GM21360 (cell line): ENCODE data around the gene TTC27.
A peak's percentile ranks its signal among the peaks of the same experiment; 100 is the strongest.
"Not testable (repeated sequence)": the region's sequence is repeated elsewhere in the genome, so short reads cannot be mapped to it uniquely, and the experiment has no call there.

Source experiments
- ATAC-seq: cut with Tn5 transposase; IDR thresholded peaks from one replicate; pipeline ENCODE4 v1.9.1; 2021; ENCODE audit warnings: mild to moderate bottlenecking, moderate library complexity; ENCODE audit not compliant: unreplicated experiment

TTC27 gene

DNA sequence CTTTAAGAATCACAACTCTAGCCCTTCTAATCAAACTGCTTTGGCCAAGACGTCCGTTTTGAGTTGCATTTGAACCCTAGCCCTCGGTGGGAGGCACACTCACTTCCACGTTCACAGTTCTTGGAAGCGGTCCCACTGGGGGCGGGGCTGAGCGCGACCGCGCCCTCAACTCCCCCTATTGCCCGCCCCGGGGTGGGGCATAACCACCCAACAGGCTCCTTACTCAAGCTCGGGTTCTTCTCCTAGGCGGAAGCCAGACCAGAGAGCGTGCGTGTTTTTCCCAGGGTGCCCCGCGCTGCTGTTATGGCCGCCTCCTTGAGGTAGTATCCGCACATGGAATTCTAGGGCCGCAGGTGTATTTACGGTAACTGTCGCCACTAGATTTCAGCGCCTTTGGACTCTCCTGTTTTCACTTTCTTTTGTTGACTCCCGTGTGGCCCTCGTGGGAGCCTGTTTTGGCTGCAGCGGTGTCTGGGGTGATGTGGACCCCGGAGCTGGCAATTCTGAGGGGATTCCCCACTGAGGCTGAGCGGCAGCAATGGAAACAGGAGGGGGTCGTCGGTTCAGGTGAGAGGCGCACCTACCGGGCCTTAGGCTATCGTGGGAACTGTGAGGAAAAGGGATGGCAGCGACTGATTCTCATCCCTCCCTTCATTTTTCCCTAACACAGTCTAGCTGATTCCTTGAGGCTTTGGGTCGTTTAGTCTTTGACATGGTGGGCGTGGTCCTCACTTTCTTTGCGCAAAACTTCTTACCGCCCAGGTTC is at the start of gene TTC27:
TTC27 (plus strand) TSS at position 237 of the 766 bp plus-strand sequence; CDS start at position 480, 243 bp downstream.
- peak; percentile 100 for ATAC-seq

DNA sequence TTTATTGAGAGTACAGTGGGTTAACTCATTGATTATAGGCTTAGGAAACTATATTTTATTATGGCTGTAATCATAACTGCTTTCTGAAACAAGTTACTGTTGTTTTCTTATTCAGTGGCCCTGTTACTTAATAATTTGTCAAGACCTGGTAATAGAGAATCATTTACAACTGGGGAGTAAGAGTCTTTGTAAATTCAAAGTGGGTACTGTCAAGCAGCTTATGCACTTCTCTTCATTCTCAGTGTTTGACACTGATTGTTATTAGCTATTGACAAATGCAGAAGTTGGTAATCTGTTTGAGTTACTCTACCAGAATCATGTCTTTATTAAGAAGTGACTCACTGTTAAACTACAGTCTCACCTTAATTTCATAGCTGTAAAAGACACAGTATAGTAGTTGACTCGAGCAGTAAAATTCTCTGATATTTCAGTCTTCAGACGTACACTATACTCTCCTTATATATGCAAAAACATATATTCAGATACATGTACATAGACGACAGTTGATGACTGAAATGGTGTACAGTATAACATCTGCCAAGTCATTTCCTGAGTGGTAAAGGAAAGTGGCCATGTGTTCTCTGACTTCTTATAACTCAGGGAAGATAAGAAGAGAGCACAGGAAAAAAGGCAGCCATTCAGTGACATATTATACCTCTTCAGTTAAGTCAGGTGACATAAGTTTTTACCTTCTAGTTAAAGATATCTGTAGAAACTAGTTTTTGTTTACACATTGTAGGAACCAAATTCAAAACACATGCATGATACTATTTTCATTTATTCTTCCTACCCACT is 36.0 kb upstream of the TTC27 start:
- ATAC-seq: peak; percentile 66

DNA sequence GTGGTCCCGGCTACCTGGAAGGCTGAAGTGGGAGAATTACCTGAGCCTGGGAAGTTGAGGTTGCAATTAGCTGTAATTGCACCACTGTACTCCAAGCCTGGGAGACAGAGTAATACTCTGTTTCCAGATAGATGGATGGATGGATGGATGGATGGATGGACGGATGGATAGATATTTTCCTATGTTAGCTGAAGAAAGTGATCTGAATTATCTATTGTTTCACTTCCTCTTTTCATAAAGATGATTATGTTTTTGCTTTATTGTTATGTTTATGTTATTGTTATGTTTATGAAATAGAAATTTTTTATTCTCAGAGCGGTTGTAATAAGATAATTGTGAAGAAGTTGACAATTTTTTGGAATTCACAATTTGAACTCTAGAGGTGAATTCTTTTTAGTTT is 33.3 kb upstream of the TTC27 start:
- ATAC-seq: no peak

DNA sequence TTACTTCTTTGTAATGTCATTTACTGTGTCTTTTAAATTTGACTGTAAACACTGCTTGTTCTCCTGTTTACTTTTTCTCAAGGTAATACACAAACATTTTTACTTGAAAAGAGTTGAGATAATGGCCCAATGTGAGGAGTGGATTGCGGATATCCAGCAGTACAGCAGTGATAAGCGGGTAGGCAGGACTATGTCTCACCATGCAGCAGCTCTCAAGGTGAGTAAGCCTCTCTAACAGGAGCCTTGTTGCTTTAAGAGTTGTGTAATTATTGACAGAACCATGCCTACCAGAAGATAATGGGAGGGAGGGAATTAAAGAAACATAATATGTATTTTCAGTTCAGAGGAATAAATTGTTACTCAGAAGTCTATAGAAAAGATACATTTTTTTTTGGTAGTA is 16.5 kb upstream of the TTC27 start:
- no peak for ATAC-seq

DNA sequence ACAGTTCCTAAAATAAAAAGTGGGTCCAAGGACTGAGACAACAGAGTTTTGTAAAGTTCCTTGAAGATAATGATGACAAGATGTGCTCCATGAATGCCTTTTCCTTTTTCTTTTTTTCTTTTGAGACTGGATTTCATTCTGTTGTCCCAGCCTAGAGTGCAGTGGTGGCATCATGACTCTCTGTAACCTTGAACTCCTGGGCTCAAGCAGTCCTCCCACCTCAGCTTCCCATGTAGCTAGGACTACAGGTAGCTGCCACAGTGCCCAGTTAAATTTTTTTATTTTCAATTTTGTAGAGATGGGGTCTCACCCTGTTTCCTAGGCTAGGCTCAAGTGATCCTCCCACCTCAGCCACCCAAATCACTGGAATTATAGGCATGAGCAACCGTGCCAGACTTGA is 16.1 kb upstream of the TTC27 start:
- no peak for ATAC-seq

DNA sequence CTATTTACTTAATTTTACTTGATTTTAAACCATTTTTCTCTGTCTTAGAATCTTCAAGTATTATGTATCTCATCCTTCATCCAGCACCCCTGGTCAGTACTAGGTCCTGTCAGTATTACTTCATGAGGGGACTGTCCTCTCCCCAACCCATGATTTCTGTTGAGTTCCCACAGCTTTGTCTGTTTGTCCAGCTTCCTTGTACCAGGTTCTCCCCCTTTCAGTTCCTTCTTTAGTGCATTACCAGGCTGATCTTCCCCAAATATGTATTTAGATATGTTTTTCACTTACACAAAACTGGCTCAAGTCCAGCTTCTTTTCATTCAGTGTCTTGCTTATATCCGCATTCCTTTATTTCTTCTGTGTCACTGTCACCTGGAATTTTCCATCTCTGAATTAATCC is 13.8 kb upstream of the TTC27 start:
- ATAC-seq: no peak

DNA sequence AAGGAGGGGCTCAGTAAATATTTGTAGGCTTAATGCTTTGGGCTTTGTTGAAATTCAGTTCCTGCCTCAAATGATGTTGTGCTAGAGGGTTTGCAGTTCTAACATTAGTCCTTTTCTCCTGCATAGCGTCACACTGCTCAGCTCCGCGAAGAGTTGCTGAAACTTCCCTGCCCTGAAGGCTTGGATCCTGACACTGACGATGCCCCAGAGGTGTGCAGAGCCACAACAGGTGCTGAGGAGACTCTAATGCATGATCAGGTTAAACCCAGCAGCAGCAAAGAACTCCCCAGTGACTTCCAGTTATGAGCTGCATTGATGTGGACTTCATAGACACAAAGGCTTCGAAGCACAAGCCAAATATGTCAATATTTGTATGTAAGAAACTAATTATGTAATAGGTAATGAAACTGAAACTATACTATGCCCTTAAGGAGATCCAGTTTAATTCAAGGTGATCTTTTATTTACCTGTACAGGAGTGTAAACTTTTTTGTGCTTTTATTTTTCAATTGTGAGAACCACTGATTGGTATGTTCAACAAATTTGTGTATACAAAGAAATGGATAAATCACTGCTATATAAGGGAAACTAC is 10.2 kb upstream of the TTC27 start:
- ATAC-seq: no peak

DNA sequence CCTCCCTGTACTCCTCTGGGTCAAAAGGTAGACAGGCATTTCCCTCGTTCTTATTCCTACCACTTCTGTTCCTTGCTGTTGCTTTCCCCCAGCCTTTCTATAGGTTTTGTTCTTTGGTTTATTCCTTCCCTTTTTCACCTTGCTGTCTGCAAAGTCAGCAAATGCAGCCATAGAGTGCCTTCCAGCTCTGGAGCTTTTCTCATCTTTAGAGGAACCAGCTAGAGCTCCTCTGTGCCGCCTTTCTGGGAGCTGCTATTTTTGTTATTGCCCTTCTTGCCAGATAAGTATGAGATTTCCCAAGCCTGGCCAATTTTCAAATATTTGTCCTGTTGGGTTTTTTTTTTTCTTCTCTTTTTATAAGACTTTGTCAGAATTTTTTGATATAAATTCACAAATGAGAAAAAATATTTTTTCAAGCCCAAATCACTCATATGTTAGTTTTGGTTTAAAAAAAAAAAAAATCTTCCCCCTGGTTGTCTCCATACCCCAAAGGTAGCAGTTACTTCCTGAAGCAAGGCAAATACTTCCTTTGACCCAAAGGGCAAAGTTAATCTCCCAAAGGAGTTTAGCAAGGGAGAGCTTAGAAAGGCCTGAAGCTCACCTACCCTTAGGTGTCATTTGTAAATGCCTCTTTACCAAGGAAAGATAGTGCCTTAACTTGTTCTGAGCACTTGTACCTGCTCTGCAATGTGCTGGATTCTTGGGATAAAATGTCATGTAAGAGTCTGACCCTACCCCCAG is 5.1 kb upstream of the TTC27 start:
- no peak for ATAC-seq

DNA sequence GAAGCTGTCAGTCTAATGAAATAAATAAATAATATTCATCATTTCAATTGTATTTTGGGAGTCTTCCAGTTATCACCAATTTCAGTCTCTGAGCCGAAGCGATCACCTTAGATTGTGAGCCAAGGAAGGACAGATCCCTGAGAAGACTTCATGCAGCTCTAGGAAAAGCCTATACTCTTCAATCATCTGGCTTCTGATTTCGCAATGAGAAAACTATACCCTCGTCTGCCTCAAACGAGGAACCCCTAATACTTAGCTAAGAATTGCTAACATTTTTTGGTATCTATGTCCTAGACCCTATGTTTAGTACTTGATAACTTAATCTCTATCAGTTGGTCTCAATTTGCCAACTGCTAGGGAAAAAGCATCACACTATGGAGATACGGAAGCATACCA is 4.5 kb upstream of the TTC27 start:
- no peak for ATAC-seq

DNA sequence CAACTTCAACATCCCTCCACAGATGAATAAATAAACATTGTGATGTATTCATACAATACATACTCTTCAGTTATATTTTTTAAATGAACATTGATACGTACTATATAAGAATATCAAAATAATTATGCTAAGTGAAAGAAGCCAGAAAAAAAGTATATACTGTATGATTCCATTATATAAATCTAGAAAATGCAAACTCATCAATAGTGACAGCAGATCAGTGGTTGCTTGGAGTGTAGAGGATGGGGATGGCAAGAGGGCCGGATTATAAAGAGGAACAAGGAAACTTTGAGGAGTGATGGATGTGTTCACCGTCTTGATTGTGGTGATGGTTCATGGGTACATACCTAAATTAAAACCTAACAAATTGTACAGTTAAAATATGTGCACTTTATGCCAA is 3.0 kb upstream of the TTC27 start:
- ATAC-seq: no peak

DNA sequence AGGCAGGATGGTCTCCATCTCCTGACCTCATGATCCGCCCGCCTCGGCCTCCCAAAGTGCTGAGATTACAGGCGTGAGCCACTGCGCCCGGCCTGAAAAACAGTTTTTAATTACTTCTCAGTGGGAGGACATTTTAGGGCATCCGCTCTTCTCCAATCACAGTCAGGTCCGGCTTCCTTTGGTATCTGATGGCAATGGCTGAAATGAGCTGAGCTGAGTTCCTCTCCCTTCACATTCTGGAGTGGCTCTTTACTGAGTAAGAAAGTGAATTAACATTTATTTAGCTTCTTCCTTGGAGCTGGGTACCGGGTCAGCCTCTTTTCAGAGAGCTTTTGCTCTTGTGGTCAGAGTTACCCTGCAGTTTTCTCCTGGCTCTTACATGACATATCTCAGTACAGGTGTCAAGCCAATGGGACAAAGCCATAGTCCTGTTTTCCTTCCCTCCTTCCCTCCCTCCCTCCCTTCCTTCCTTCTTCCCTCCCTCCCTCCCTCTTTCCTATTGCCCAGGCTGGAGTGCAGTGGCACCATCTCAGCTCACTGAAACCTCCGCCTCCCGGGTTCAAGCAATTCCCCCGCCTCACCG is 1.1 kb upstream of the TTC27 start:
- ATAC-seq: no peak

DNA sequence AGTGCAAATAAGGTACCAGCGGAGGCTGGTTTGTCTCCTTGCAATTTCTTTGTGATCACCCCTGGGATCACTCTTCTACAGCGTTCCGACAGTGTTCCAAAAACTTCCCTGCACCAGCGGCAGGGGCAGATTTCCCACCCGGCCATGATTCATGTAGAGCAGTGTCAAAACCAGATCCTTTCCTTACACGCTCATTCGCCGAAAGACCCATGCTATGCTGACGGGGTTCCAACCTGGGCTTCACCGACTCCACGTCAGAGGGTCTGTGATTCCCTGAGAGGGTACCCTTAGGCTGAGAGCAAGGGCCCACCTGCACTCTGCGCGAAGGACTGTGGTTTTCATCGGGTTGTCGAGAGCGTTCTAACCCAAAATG is 423 bp upstream of the TTC27 start:
- ATAC-seq: peak; percentile 34

DNA sequence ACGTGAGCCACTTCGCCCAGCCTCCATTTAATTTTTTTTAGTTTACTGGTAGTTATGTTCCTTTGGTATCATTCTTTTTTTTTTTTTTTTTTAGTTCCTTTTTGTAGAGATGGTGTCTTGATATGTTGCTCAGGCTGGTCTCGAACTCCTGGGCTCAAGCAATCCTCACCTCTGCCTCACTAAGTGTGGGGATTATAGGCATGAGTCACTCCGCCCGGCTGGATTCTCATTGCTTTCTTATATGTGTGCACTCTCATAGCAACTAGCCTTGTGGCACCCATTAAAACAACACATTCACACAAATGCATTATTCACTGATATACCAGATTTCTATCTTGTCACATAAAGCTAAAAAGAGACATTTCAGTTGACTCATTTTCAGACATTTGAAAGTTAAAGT is 4.2 kb downstream of the TTC27 start:
- ATAC-seq: no peak

DNA sequence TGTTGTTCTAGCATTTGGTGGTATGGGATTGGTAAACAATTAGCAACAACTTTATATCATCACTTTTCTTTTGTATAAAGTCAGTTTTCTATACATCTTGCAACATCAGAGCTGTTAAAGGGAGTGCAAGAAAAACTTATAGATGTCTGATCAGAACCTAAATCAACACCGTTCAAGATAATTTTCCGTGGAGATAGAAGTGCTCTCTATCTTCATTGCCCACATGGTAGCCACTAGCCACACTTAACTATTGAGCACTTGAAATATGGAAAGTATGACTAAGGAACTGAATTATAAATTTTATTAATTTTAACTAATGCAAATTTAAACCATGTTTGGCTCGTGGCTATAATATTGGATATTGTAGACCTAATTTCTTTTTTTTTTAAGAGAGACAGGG is 5.2 kb downstream of the TTC27 start:
- no peak for ATAC-seq

DNA sequence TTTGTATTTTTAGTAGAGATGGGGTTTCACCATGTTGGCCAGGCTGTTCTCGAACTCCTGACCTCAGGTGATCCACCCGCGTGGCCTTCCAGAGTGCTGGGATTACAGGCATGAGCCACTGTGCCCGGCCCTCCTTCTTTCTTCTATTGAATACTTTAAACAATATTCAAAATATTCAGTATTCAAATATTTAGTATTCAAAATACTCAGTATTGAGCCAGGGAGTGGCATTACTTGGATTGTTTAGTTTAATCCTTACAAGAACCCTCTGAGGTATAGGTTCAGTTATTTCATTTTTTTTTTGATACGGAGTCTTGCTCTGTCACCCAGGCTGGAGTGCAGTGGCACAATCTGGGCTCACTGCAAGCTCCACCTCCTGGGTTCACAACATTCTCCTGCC is 10.7 kb downstream of the TTC27 start:
- ATAC-seq: not testable (repeated sequence)

DNA sequence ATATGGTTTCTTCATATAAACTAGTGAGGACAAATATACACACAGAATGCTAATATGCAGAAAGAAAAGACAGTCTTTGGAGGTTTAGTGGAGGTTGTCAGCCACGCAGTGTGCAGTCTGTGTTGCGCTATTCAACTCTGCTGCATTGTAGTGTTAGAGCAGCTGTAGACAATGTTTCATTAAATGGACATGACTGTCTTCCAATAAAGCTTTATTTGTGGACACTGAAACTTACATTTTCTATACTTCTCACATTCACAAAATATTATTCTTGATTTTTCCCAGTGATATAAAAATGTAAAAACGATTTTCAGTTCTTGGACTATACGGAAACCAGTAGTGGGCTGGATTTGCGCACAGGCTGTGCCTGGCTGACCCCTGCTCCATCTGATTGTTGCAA is 13.3 kb downstream of the TTC27 start:
- ATAC-seq: no peak

DNA sequence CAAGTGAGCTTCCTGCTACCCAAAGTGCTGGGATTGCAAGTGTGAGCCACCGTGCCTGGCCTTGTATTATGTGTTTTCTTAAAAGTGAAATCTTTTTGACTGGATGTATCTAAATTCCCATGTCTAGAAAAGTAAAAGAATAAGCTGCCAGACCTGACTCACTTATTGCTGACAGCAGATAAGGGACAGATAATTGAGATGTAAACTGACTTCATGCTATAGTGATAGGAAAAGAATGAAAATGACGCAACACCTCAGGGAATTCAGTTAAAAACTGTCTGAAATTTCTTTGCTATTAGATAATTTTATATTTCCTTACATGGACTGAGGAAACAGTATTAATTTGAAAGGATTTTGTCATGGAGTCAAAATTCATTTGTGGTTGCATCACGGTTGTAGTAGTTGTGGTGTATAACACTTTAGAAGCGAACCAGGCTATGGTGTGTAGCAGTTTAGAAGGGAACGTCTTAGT is 19.4 kb downstream of the TTC27 start:
- ATAC-seq: no peak

DNA sequence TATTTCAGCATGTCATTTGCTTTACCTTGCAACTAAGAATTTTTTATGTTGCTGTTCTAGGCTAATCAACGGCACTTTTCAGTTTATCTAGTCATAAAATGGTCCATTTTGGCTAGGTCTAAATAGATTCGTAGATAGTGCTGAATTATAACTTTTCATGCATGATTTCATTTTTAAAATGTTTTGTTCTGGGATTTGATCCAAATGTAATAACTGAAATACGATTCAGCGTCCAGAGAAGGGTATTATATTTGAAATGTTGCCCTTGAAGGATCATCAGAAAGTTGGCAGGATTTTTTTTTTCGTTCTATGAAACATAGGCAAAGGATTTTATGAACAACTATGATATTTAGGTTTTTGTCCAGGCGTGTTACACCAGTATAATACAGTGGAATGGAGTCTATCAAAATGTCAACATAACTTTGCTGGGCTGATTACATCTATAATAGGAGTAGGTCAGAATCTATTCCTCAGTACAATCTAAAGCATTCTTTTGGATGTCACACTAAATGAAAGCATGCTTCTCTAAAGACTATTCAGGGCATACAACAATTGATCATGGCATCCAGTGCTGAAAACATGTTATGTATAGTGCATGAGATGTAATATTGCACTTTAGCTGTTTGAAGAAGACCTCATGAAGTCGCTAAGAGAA is 24.8 kb downstream of the TTC27 start:
- ATAC-seq: no peak

DNA sequence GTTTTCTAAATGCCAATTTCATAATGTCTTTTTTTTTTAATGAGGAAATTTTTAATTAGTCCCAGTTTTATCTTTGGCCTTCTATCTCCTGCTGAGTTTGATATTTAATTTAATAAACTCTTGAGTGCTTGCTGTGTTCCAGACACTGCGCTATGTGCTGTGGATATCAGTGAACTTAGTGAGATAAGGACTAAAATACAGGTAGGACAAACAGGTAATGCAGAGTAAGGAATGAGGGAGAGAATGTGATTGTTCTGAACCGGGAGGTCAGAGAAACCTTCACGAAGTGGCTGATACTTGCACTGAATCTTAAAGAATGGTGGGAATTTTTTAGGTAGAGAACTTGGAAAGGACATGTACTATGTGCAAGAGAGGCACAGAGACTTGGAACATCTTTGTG is 28.2 kb downstream of the TTC27 start:
- ATAC-seq: no peak

DNA sequence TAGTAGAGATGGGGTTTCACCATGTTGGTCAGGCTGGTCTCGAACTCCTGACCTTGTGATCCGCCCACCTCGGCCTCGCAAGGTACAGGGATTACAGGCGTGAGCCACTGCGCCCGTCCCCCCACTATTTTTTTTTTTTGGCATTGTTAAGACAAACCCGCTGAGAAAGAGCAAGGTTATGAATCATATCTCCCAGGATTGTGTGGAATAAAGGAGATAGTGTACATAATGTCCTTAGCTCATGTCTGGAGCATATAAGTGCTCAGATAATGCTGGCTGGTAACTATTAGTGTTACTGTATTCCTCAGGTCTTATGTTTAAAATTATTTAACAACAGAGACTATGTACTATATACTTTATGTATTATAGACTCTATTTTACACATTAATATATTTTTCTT is 36.0 kb downstream of the TTC27 start:
- no peak for ATAC-seq
